GM15510 (cell line): ENCODE measurements around the gene PAK5.

Source experiments
- POLR2A ChIP-seq: IDR thresholded peaks from 3 replicates; pipeline ENCODE4 v1.6.1; 2011; ENCODE audit warnings: borderline replicate concordance; ENCODE audit not compliant: insufficient read length; ENCODE audit errors: extremely low read depth

Gene PAK5

DNA sequence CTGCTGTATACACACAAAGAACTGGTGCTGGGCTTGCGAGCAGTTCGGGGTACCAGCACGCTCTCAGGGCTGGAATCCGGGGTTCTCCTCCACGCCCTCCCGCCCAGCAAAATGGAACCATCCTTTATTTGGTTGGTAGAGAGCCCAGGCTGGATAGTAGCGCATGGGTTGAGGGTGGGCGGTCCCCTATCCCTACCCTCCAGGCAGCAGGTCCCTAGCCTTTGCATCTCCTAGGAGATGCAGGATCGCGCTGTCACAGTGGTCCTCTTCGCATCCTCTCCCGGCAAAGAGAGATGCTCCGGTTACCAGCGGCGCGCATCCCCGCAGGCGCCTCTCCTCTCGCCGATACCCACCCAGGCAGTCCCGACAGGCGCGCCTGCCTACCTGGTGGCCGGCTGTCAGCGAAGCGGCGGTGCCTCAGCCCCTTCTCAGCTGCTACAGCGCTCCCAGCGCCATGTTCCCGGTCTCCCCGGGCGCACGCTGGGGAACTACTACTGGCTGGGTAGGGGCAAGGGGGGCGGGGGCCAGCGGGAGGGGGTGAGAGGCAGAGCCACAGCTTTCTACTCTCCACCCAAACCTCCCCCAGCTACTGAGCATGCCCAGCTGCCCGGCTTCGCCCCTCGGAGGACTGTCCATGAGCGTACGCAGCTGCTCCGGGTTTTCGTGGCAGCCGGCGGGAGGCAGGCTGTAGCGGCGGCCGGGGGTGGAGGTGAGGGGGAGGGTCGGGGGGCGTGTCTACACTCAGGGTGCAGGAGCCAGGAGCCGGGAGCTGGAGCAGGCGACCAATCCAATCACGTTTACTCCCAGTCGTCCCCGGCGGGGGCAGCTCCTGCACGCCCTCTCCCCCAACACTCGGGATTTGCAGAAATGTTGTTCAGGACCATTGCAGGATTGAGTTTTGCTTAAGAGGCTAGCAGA lies at the start of gene PAK5:
Gene PAK5, minus strand, starts transcription at position 699 of the 918 bp plus-strand sequence. CDS start 194,748 bp downstream, outside the sequence.
- TF ChIP-seq POLR2A, result no peak

- no peak for TF ChIP-seq POLR2A
Measured at GRCh38 chr20:9887706-9888105, 48.8 kb upstream of the PAK5 start.

- no peak for TF ChIP-seq POLR2A
Measured at GRCh38 chr20:9886227-9886626, 47.4 kb upstream of the PAK5 start.

DNA sequence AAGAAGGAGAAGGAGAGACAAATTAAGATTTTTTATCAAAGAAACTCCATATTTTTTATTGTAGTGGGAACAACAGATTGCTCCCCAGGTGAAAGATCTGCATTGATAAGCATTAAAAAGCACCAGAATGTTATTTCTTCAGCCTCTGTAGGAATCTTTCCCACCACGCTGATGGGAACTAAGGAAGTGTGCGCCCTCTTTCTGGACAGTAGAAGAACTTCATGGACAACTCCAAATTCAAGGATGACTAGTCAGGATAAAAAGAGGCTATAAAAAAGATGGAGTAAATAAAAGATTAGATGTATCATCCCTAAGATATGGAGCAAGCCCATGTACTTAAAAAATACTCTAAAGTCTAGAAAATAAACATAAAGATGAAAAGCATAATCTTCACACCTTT lies 45.8 kb upstream of the PAK5 start:
- TF ChIP-seq POLR2A, result no peak

- no peak for TF ChIP-seq POLR2A
Measured at GRCh38 chr20:9884061-9884460, 45.2 kb upstream of the PAK5 start.

GRCh38 chr20:9877932-9878495 lies 39.1 kb upstream of the PAK5 start:
- TF ChIP-seq POLR2A, result no peak

DNA sequence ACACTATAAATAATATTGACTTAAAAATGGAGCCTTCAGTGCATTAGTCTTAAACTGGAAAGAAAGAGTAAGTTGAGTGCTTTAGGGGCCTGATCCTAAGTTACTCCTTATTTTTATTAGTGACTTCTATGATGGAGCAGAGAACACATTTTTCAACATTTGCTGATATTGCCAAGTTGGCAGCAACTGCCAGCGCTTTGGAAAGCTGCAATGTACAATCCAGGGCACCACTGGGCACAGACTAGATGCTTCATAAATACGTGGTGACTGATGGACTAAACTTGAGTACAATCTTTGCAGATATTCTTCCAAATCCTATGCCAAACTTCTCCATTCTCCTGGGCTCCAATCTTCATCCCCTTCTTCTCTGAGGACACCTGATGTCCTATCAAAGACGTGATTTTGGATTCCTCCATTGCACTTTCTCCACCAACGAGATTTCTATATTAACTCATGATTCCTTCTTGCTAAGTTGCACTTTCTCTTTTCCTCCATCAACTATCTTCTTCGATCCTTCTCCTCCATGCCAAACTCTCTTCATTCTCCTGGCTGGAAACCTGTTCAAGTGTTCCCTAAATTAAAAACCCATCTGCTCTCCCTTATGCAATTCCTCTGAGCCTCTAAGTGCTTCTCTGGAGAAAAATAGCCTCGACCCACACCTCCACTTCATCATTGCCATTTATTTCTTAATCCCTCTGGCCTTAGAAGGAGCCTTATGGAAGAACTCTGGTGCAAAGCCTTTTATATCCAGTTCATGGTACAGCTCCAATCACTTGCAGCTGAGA lies 28.5 kb upstream of the PAK5 start:
- no peak for TF ChIP-seq POLR2A

DNA sequence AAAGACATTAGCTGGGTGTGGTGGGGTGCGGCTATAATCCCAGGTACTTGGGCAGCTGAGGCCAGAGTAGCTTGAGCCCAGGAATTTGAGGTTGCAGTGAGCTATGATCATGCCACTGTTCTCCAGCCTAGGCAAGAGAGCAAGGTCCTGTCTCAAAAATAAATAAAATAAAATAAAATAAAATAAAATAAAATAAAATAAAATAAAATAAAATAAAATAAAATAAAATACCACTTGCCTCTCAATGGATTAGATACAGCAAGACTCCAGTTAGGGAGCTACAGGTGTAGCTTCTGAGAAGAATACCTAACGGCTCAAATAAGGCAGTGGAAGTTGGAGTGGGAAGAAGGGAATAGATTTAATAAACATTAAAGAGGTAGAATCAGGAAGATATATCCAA lies 13.7 kb upstream of the PAK5 start:
- TF ChIP-seq POLR2A, result no peak

DNA sequence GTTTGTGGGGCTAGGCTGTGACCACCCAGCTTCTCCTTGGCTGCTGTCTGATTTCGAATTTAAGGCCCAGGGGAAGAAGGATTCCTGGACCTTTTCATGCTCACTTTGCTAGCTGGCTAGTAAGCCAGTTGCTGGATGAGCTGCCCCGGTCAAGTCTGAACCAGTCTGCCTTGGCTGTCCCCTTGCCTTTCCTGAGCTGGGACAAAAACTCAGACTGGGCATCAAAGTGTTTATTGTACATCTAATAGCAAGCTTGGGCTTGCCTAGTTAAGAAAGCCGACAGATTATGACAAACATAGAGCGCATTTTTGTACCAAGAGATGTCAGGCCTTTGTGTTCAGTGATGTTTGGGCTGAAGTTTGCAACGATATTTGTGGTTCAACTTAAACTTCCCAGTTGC lies 750 bp upstream of the PAK5 start:
- no peak for TF ChIP-seq POLR2A

DNA sequence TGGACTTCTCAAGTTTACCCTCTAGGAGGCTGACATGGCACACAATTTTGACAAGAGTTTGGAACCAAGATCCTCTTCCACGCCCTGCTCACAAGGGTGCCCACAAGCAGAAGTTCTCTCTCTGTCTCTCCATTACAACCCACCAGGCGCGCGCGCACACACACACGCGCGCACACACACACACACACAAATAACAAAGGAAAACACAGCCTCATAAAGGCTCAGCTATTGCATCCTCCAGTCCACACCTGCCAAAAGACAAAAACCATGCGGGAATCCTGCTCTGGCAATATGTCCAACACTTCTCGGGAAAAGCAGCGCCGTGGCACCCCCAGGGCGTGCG lies 870 bp downstream of the PAK5 start:
- TF ChIP-seq POLR2A, result no peak

DNA sequence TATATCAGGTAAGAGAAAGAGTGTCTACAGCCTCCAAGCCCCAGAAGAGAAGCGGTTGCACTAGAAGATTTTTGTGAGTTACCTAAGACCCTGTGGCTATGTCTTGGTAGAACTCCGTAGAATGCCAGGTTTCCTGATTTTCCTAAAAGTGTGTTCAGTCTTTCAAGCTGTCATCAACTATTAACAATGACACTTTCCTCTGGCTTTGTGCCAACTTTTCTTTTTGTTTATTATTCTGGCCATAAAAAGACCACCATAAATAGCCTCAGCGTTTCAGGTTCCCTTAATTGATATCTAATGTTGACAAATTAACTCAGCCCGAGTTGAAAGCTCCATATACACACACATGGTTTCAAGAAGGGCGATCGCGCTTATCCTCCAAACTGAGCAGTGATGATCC lies 1.2 kb downstream of the PAK5 start:
- TF ChIP-seq POLR2A, result no peak

DNA sequence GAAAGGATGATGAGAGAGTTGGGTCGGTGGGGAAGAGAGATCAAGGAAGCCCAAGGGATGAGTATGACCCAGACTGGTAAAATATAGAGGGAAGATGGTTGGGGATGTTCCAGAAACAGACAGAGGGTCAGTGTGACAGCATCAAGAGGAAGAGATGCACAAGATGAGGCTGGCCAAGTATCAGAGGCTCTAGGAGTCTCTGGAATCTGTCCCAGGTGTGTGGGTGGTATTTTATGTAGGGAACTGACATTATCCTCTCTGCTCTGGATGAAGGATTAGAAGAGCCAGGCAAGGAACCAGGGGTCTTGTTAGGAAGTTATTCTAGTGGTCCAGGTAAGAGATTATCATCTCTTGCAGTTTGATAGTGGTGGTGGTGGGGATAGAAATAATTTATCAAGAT lies 3.6 kb downstream of the PAK5 start:
- TF ChIP-seq POLR2A, result no peak

DNA sequence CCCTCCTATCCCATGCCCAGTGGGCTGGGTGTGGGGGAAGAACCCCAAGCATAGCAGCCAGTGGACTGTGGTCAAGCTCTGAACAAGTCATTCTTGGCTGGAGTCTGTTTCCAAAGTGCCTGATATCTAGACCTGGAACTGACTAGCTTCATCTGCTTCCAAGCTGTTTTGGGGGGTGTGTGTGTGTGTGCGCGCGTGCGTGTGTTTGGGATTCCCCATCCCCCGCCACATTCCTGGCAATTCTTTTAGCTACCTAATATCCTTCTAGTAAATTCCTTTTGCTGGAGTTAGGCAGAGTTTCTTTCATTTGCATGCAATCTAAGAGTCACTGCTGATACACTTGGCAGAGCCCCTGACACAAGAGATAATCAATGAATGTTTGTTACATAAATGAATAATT lies 7.8 kb downstream of the PAK5 start:
- TF ChIP-seq POLR2A, result no peak

GRCh38 chr20:9829835-9830234 lies 9.0 kb downstream of the PAK5 start:
- no peak for TF ChIP-seq POLR2A

DNA sequence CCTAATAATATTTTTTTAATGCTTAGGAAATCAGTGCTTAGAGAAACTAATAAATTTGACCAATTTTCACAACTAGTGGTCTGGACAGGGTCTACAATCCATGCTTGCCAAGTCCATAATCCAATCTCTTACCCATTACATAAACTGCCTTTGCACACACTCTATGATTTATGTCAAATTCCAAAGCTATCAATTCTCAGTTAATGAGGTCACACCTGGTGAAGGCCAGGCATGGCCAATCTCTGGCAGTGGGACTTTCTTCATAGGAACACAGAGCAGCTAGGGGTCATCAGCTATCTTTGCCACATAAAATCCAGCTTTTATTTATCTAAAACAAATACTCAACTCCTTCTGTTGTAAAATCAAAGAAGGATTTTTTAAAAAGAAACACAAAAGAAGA lies 21.2 kb downstream of the PAK5 start:
- no peak for TF ChIP-seq POLR2A
